CD14-positive monocyte (primary cell): ENCODE data around the gene GPER1. TPM values are rescaled to one million over a fixed set of nuclear protein-coding genes. Genes with fewer than 3 reads are reported as not detected.
A peak's percentile ranks its signal among the peaks of the same experiment; 100 is the strongest.

ENCODE experiments used
- DNase-seq, 3 donors: peaks; one replicate each; pipeline ENCODE4 v3.0.0-alpha.2; 2011 to 2022
- H2AFZ ChIP-seq: 2 replicates; pipeline ENCODE4 v1.6.0; 2012; ENCODE audit warnings: mild to moderate bottlenecking, low read depth, low read length, inconsistent platforms; ENCODE audit not compliant: insufficient read depth, poor library complexity, severe bottlenecking
- H3K27ac ChIP-seq, 2 donors: 1 replicate in 1 of 2; 2 replicates in 1 of 2; pipeline ENCODE4 v1.5.1; 2012 to 2013; ENCODE audit warnings: low read length in 2 of 2, control low read depth in 1 of 2, inconsistent platforms in 1 of 2, low read depth in 1 of 2, mild to moderate bottlenecking in 1 of 2
- H3K27me3 ChIP-seq, 2 donors: one replicate each; pipeline versions ENCODE4 v1.6.0 to v1.6.1; 2011 to 2013; ENCODE audit warnings: low read length in 2 of 2; ENCODE audit not compliant: control insufficient read depth in 2 of 2, insufficient read depth in 2 of 2
- H3K36me3 ChIP-seq, 2 donors: replicated peaks in 1 of 2; 1 replicate in 1 of 2; 2 replicates in 1 of 2; pipeline versions ENCODE4 v1.5.1 to v1.6.1; 2012 to 2013; ENCODE audit warnings: low read length in 2 of 2, control low read depth in 1 of 2, inconsistent platforms in 1 of 2, mild to moderate bottlenecking in 1 of 2; ENCODE audit not compliant: insufficient read depth in 2 of 2, control insufficient read depth in 1 of 2
- H3K4me1 ChIP-seq, 2 donors: 1 replicate in 1 of 2; 2 replicates in 1 of 2; pipeline versions ENCODE4 v1.5.1 to v1.6.1; 2012 to 2013; ENCODE audit warnings: low read length in 2 of 2, control low read depth in 1 of 2, inconsistent platforms in 1 of 2, mild to moderate bottlenecking in 1 of 2, moderate library complexity in 1 of 2; ENCODE audit not compliant: insufficient read depth in 2 of 2, control insufficient read depth in 1 of 2
- H3K4me2 ChIP-seq: replicated peaks from 2 replicates; pipeline ENCODE3; 2012; ENCODE audit warnings: low read length, moderate library complexity, mild to moderate bottlenecking; ENCODE audit not compliant: poor library complexity, severe bottlenecking; ENCODE audit errors: extremely low read depth
- H3K4me3 ChIP-seq, 3 experiments: fragments of 200-600 bp in 1 of 3; sonication (generic) in 1 of 3; replicated peaks in 1 of 3; 1 replicate in 2 of 3; 2 replicates in 1 of 3; pipeline ENCODE4 v1.5.1; 2011 to 2013; ENCODE audit warnings: low read length in 3 of 3, mild to moderate bottlenecking in 3 of 3, control low read depth in 2 of 3, low read depth in 2 of 3, inconsistent platforms in 1 of 3, moderate library complexity in 1 of 3
- H3K79me2 ChIP-seq: 2 replicates; pipeline ENCODE4 v1.6.0; 2012; ENCODE audit warnings: mild to moderate bottlenecking, control low read depth, inconsistent platforms, low read length, moderate library complexity; ENCODE audit not compliant: insufficient read depth
- H3K9ac ChIP-seq: 2 replicates; pipeline ENCODE4 v1.6.0; 2017; ENCODE audit warnings: low read length, mild to moderate bottlenecking; ENCODE audit not compliant: insufficient read depth, poor library complexity, severe bottlenecking
- H3K9me3 ChIP-seq, 2 donors: replicated peaks in 1 of 2; 1 replicate in 1 of 2; 2 replicates in 1 of 2; pipeline versions ENCODE4 v1.5.1 to v1.6.1; 2012 to 2013; ENCODE audit warnings: low read length in 2 of 2, control low read depth in 1 of 2; ENCODE audit not compliant: control insufficient read depth in 1 of 2, insufficient read depth in 1 of 2
- H4K20me1 ChIP-seq: 2 replicates; pipeline ENCODE4 v1.6.0; 2012; ENCODE audit warnings: mild to moderate bottlenecking, low read length, control low read depth, moderate library complexity; ENCODE audit not compliant: insufficient read depth
- H3K27ac Mint-ChIP-seq, 7 donors: one replicate each; pipeline ENCODE4 v1.8.0; 2020; ENCODE audit warnings: mild to moderate bottlenecking in 7 of 7, mixed read lengths in 7 of 7, moderate library complexity in 6 of 7, inconsistent platforms in 2 of 7
- H3K27me3 Mint-ChIP-seq, 3 donors: one replicate each; pipeline ENCODE4 v1.8.0; 2021 to 2022; ENCODE audit warnings: low read depth in 3 of 3, mild to moderate bottlenecking in 3 of 3, mixed read lengths in 3 of 3, moderate library complexity in 3 of 3, inconsistent platforms in 1 of 3
- H3K36me3 Mint-ChIP-seq, 2 donors: one replicate each; pipeline ENCODE4 v1.8.0; 2020; ENCODE audit warnings: mixed read lengths in 2 of 2, inconsistent platforms in 1 of 2, mild to moderate bottlenecking in 1 of 2
- H3K4me1 Mint-ChIP-seq: one replicate; pipeline ENCODE4 v1.8.0; 2020; ENCODE audit warnings: mild to moderate bottlenecking, mixed read lengths
- H3K4me3 Mint-ChIP-seq, 2 donors: one replicate each; pipeline ENCODE4 v1.8.0; 2020; ENCODE audit warnings: mild to moderate bottlenecking in 2 of 2, mixed read lengths in 2 of 2, moderate library complexity in 1 of 2
- H3K9me3 Mint-ChIP-seq, 7 donors: one replicate each; pipeline ENCODE4 v1.8.0; 2020 to 2022; ENCODE audit warnings: mixed read lengths in 7 of 7, mild to moderate bottlenecking in 6 of 7, moderate library complexity in 6 of 7, inconsistent platforms in 2 of 7
- CTCF ChIP-seq: fragments of 200-600 bp; IDR thresholded peaks from one replicate; pipeline ENCODE4 v1.8.0; 2022; ENCODE audit warnings: antibody characterized with exemption, mild to moderate bottlenecking
- WGBS: methylation state at CpG from one replicate; pipeline ENCODE4 v1.1.5; 2013; ENCODE audit warnings: missing lambda C conversion rate; ENCODE audit not compliant: insufficient coverage; 5-methylcytosine and 5-hydroxymethylcytosine counted together
- intact Hi-C, 2 donors: fragments of 100-400 bp; cut with micrococcal nuclease; formaldehyde crosslinking; loops; one replicate each; pipeline versions ENCODE4 v1.15.0 to v1.15.1; 2023
- polyA plus RNA-seq, 3 donors: library from polyadenylated mRNA; depleted of rRNA in 1 of 3; unstranded in 2 of 3; stranded (reverse) in 1 of 3; fragments of 300-500 nt in 2 of 3; fragments of >200 nt in 1 of 3; fragmentation: Illumina TruSeq in 2 of 3; gene quantifications; 1 replicate in 2 of 3; 2 replicates in 1 of 3; pipeline ENCODE4 v1.2.3, GENCODE V29; 2012 to 2021

The GPER1 gene
- polyA plus RNA-seq, 3 donors = 0.35 to 10.0 (median 4.1) TPM

DNA sequence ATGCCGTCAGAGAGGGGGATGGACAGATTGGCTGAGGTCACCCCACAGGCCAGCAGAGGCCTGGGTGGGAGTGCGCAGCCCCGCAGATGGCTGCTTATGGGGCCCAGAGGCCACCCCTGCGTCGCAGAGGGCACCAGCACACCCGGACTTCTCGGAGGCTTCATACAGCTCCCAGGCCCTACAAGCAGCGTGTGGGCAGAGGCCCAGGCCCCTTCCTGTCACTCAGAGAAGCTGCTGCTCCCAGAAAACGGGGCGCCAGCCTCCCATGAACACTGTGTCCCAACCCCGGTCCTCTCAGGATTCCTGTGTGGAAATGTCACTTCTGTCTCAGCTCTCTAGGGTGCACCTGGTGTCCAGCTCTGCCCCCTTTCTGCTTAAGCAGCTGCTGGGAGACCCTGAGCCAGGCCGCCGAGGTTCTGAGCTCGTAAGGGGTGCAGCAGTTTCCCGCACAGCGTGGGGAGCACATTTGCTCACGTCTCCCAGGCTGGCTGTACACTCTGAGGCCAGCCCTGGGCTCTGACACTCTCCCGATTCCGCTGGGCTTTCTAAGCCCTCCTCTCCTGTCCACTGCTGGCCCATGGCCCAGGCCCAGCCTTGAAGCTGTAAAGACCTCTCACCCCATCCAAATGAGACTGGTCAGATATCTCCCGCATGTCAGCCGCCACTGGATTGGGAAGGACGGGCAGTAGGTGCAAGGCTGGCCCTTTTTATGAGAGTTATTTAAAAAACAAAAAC lies 36.8 kb upstream of the GPER1 start:
- no peak for TF ChIP-seq CTCF
- H3K4me1 Mint-ChIP-seq = peaks cover 27% of the 10 kb centered on the region
- H3K9me3 ChIP-seq = peaks cover 0 to 13% of the 10 kb centered on the region in 2 donors
- no peak overlapping the region for H3K27ac ChIP-seq
- 95% methylated on average over 20 of the region's 22 CpGs for WGBS
- H3K4me1 ChIP-seq = peaks cover 17 to 21% of the 10 kb centered on the region in 2 donors
- H3K27me3 Mint-ChIP-seq = peaks cover 38 to 62% (median 40%) of the 10 kb centered on the region in 3 donors
- no peak for DNase-seq
- H3K79me2 ChIP-seq = no peaks in the 10 kb centered on the region
- H3K4me2 ChIP-seq = no peak overlapping the region
- H3K27ac Mint-ChIP-seq = peak overlapping the region in 1 of 7 donors; percentile 35
- no peak overlapping the region for H3K9ac ChIP-seq
- H3K36me3 Mint-ChIP-seq = peaks cover 2 to 4% of the 10 kb centered on the region in 2 donors
- H3K27me3 ChIP-seq = peaks cover 11 to 29% of the 10 kb centered on the region in 2 donors
- H2AFZ ChIP-seq = no peak overlapping the region
- H3K36me3 ChIP-seq = no peaks in the 10 kb centered on the region
- peak overlapping the region in 1 of 2 donors; percentile 28 for H3K4me3 Mint-ChIP-seq
- intact Hi-C loops = no loop called here
- peaks cover 0 to 6% (median 1%) of the 10 kb centered on the region in 7 donors for H3K9me3 Mint-ChIP-seq
- H4K20me1 ChIP-seq = no peaks in the 10 kb centered on the region
- no peak overlapping the region for H3K4me3 ChIP-seq

GRCh38 chr7:1052031-1052818 lies 35.7 kb upstream of the GPER1 start:
- 85% methylated on average over 20 of the region's 20 CpGs for WGBS
- Histone ChIP-seq H3K27me3 (peaks cover 11 to 32% of the 10 kb centered on the region in 2 donors), H3K9ac (no peak overlapping the region), H3K36me3 (no peaks in the 10 kb centered on the region), H2AFZ (no peak overlapping the region), H3K4me1 (peaks cover 19 to 26% of the 10 kb centered on the region in 2 donors), H3K79me2 (no peaks in the 10 kb centered on the region), H3K4me3 (no peak overlapping the region), H3K4me2 (no peak overlapping the region), H4K20me1 (no peaks in the 10 kb centered on the region), H3K27ac (no peak overlapping the region), H3K9me3 (peaks cover 0 to 13% of the 10 kb centered on the region in 2 donors)
- Mint-ChIP-seq H3K36me3 (peaks cover 2 to 4% of the 10 kb centered on the region in 2 donors), H3K27me3 (peaks cover 47 to 67% (median 47%) of the 10 kb centered on the region in 3 donors), H3K9me3 (peaks cover 0 to 6% (median 1%) of the 10 kb centered on the region in 7 donors), H3K27ac (no peak overlapping the region), H3K4me3 (no peak overlapping the region), H3K4me1 (peaks cover 32% of the 10 kb centered on the region)
- intact Hi-C loops = no loop called here
- no peak for DNase-seq
- no peak for TF ChIP-seq CTCF
